Measurements from ENCODE around the gene WDR11.

The WDR11 gene

GRCh38 chr10:120850911-120851865 is at the start of gene WDR11:
Gene WDR11, plus strand, starts transcription at chr10:120851362. Its CDS starts 59 bp downstream, at chr10:120851421.
- no peak for TF ChIP-seq ZNF274 (IDR thresholded peaks at IDR 0.05; ENCODE audit: low read depth, low read length)
- no peak for TF ChIP-seq SUZ12 (IDR thresholded peaks at IDR 0.05; ENCODE audit: extremely low read depth, insufficient read depth, insufficient read length)
- TF ChIP-seq YY1 (IDR thresholded peaks at IDR 0.05; ENCODE audit: insufficient read depth, insufficient read length) = no peak
- peak within 1 kb of the TSS; percentile 86 for H3K4me3 ChIP-seq (ENCODE audit: insufficient read length, low read depth)
- no peaks in the 10 kb centered on the region for H3K9me3 ChIP-seq (ENCODE audit: insufficient read depth, low read length)
- H3K9ac ChIP-seq (ENCODE audit: insufficient read length, low read depth) = peak within 1 kb of the TSS; percentile 90
- H3K27me3 ChIP-seq (ENCODE audit: insufficient read depth, insufficient read length) = no peaks in the 10 kb centered on the region
- H3K36me3 ChIP-seq (ENCODE audit: insufficient read depth, insufficient read length, low read length) = peaks cover 18% of the 10 kb centered on the region
- DNase-seq (ENCODE audit: low read depth, low spot score) = peak; percentile 87
- H3K4me1 ChIP-seq (ENCODE audit: insufficient read depth, insufficient read length) = no peaks in the 10 kb centered on the region

DNA sequence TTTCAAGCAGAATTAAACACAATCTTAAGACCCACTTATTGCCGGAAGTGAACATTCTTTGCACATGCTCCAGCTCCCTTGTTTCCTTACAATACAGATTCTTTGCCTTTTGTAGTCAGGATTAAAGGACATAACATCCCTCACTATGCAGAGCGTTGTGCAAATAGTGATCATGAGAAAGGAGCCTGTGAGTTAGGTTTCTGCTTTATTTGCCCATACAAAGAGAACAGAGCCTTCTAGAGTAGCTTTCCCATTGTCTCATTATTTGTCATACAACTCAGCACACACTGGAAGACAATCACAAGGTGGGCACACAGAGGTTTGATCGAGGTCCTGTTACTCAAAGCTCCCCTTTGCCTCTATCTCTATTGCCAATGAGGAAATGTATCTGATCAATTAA is 48.2 kb upstream of the WDR11 start:
- H3K27me3 ChIP-seq (ENCODE audit: insufficient read depth, insufficient read length) = no peaks in the 10 kb centered on the region
- TF ChIP-seq ZNF274 (IDR thresholded peaks at IDR 0.05; ENCODE audit: low read depth, low read length) (no peak), SUZ12 (IDR thresholded peaks at IDR 0.05; ENCODE audit: extremely low read depth, insufficient read depth, insufficient read length) (no peak), YY1 (IDR thresholded peaks at IDR 0.05; ENCODE audit: insufficient read depth, insufficient read length) (no peak)
- no peak for DNase-seq (ENCODE audit: low read depth, low spot score)
- no peak overlapping the region for H3K9ac ChIP-seq (ENCODE audit: insufficient read length, low read depth)
- peaks cover 7% of the 10 kb centered on the region; the same call in 1 of the 2 replicates for H3K9me3 ChIP-seq (ENCODE audit: insufficient read depth, low read length)
- peaks cover 5% of the 10 kb centered on the region for H3K4me1 ChIP-seq (ENCODE audit: insufficient read depth, insufficient read length)
- no peaks in the 10 kb centered on the region for H3K36me3 ChIP-seq (ENCODE audit: insufficient read depth, insufficient read length, low read length)
- H3K4me3 ChIP-seq (ENCODE audit: insufficient read length, low read depth) = no peak overlapping the region

DNA sequence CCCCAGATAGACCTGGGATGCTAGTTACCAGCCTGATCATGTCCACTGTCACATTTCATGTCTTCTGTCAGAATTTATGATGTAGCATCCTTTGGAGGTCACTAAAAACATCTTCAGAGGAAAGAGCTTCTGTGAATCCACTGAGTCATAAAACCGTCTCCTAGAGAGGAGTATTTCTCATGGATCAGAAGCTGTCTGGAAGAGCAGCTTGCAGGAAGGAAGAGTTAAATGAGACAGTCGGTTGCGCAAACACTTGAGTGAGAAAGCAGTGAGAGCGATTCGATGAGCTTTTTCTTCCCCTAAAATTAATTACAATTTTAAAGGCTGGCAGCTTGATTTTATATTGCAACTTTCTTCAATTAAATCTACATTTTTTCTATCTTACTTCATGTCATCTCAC is 47.2 kb upstream of the WDR11 start:
- H3K9ac ChIP-seq (ENCODE audit: insufficient read length, low read depth) = no peak overlapping the region
- H3K4me3 ChIP-seq (ENCODE audit: insufficient read length, low read depth) = no peak overlapping the region
- no peaks in the 10 kb centered on the region for H3K27me3 ChIP-seq (ENCODE audit: insufficient read depth, insufficient read length)
- no peak for TF ChIP-seq ZNF274 (IDR thresholded peaks at IDR 0.05; ENCODE audit: low read depth, low read length)
- TF ChIP-seq YY1 (IDR thresholded peaks at IDR 0.05; ENCODE audit: insufficient read depth, insufficient read length) = no peak
- TF ChIP-seq SUZ12 (IDR thresholded peaks at IDR 0.05; ENCODE audit: extremely low read depth, insufficient read depth, insufficient read length) = no peak
- peaks cover 5% of the 10 kb centered on the region for H3K4me1 ChIP-seq (ENCODE audit: insufficient read depth, insufficient read length)
- H3K36me3 ChIP-seq (ENCODE audit: insufficient read depth, insufficient read length, low read length) = no peaks in the 10 kb centered on the region
- no peaks in the 10 kb centered on the region for H3K9me3 ChIP-seq (ENCODE audit: insufficient read depth, low read length)
- no peak for DNase-seq (ENCODE audit: low read depth, low spot score)

DNA sequence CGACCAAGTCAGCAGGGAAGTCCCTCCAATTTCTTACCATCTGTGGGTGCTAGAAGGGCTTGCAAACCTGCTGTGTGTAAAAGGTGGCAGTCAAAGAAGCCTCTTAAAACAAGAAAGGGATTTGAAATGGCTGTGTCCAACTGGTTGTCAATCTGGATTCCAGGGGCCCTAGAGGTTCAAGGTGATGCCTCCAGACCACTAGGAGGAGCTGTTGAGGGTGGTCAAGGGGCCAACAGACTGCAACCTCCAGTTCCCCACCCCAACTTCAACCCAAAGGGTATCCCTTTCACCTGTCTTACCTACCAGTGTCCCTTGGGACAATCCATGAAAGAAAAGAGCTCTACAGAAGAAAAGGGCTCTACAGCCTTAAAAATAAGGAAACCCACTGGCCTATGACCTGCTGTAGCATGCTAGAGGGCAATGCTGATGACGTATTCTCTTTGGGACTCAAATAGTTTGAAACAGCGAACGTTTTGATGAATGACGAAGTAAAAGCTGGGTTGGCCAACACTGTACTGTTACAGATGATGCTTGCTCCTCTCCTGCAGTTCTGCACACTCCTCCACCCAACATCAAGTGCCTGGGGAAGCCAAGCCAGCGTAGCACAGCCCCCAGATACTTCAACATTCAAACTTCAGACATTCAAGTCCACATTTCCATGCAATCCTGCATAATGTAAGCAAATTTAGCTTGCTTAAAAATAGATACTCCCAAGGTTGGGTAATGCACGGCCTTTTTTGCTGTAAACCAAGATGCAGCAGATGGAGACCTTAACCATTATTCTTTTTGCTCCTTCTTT is 45.9 kb upstream of the WDR11 start:
- Histone ChIP-seq H3K4me1 (ENCODE audit: insufficient read depth, insufficient read length) (peaks cover 2% of the 10 kb centered on the region), H3K9me3 (ENCODE audit: insufficient read depth, low read length) (no peaks in the 10 kb centered on the region), H3K9ac (ENCODE audit: insufficient read length, low read depth) (no peak overlapping the region), H3K27me3 (ENCODE audit: insufficient read depth, insufficient read length) (no peaks in the 10 kb centered on the region), H3K36me3 (ENCODE audit: insufficient read depth, insufficient read length, low read length) (no peaks in the 10 kb centered on the region), H3K4me3 (ENCODE audit: insufficient read length, low read depth) (no peak overlapping the region)
- no peak for TF ChIP-seq ZNF274 (IDR thresholded peaks at IDR 0.05; ENCODE audit: low read depth, low read length)
- TF ChIP-seq YY1 (IDR thresholded peaks at IDR 0.05; ENCODE audit: insufficient read depth, insufficient read length) = no peak
- TF ChIP-seq SUZ12 (IDR thresholded peaks at IDR 0.05; ENCODE audit: extremely low read depth, insufficient read depth, insufficient read length) = no peak
- DNase-seq (ENCODE audit: low read depth, low spot score) = no peak

- Histone ChIP-seq H3K36me3 (ENCODE audit: insufficient read depth, insufficient read length, low read length) (no peaks in the 10 kb centered on the region), H3K4me3 (ENCODE audit: insufficient read length, low read depth) (no peak overlapping the region), H3K27me3 (ENCODE audit: insufficient read depth, insufficient read length) (no peaks in the 10 kb centered on the region), H3K9me3 (ENCODE audit: insufficient read depth, low read length) (no peaks in the 10 kb centered on the region), H3K4me1 (ENCODE audit: insufficient read depth, insufficient read length) (peaks cover 2% of the 10 kb centered on the region), H3K9ac (ENCODE audit: insufficient read length, low read depth) (no peak overlapping the region)
- no peak for TF ChIP-seq SUZ12 (IDR thresholded peaks at IDR 0.05; ENCODE audit: extremely low read depth, insufficient read depth, insufficient read length)
- no peak for TF ChIP-seq YY1 (IDR thresholded peaks at IDR 0.05; ENCODE audit: insufficient read depth, insufficient read length)
- TF ChIP-seq ZNF274 (IDR thresholded peaks at IDR 0.05; ENCODE audit: low read depth, low read length) = no peak
- DNase-seq (ENCODE audit: low read depth, low spot score) = no peak
Observed at GRCh38 chr10:120806081-120806480, 45.1 kb upstream of the WDR11 start.

DNA sequence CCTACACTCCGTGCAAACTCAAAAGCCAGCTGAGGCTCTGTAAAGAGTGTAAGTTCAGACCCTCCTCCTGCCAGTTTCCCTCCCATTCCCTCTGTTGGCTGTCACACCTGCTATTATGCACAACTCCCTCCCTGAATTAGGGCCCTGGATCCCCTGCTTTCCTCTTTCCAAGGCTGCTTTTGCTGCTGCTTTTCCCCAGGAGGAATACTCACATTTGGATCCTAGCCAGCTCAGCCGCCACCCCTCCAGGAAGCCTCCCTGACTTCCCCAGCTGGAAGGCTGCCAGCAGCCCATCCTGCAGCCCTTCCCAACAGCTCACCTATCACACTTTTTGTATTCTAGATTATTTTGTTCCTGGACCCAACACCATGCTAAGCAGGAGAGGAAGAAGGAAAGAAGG is 40.9 kb upstream of the WDR11 start:
- no peak for DNase-seq (ENCODE audit: low read depth, low spot score)
- peak overlapping the region; percentile 12 for H3K9ac ChIP-seq (ENCODE audit: insufficient read length, low read depth)
- H3K9me3 ChIP-seq (ENCODE audit: insufficient read depth, low read length) = no peaks in the 10 kb centered on the region
- H3K27me3 ChIP-seq (ENCODE audit: insufficient read depth, insufficient read length) = no peaks in the 10 kb centered on the region
- no peak overlapping the region for H3K4me3 ChIP-seq (ENCODE audit: insufficient read length, low read depth)
- TF ChIP-seq ZNF274 (IDR thresholded peaks at IDR 0.05; ENCODE audit: low read depth, low read length) (no peak), SUZ12 (IDR thresholded peaks at IDR 0.05; ENCODE audit: extremely low read depth, insufficient read depth, insufficient read length) (no peak), YY1 (IDR thresholded peaks at IDR 0.05; ENCODE audit: insufficient read depth, insufficient read length) (no peak)
- no peaks in the 10 kb centered on the region for H3K4me1 ChIP-seq (ENCODE audit: insufficient read depth, insufficient read length)
- no peaks in the 10 kb centered on the region for H3K36me3 ChIP-seq (ENCODE audit: insufficient read depth, insufficient read length, low read length)

DNA sequence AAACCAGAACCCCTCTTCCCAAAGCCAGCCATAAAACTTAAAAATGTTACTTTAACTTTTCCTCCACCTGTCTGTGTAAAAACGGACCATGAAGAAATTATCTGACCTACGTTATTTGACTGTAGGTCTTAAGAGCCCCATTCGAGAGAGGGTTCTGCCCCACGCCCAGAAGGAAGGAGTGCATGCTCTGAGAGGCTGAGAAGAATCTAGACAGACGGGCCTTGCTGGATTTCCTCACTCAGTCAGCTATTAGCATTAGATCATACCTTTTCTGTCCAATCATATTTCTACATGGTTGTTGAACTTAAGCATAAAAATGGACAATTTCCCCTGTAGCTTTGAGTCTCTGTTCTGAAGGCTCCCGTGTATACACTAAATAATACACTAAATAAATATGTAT is 38.1 kb upstream of the WDR11 start:
- Histone ChIP-seq H3K36me3 (ENCODE audit: insufficient read depth, insufficient read length, low read length) (no peaks in the 10 kb centered on the region), H3K9me3 (ENCODE audit: insufficient read depth, low read length) (no peaks in the 10 kb centered on the region), H3K27me3 (ENCODE audit: insufficient read depth, insufficient read length) (no peaks in the 10 kb centered on the region), H3K4me1 (ENCODE audit: insufficient read depth, insufficient read length) (no peaks in the 10 kb centered on the region), H3K4me3 (ENCODE audit: insufficient read length, low read depth) (no peak overlapping the region), H3K9ac (ENCODE audit: insufficient read length, low read depth) (no peak overlapping the region)
- TF ChIP-seq ZNF274 (IDR thresholded peaks at IDR 0.05; ENCODE audit: low read depth, low read length) = no peak
- TF ChIP-seq SUZ12 (IDR thresholded peaks at IDR 0.05; ENCODE audit: extremely low read depth, insufficient read depth, insufficient read length) = no peak
- TF ChIP-seq YY1 (IDR thresholded peaks at IDR 0.05; ENCODE audit: insufficient read depth, insufficient read length) = no peak
- DNase-seq (ENCODE audit: low read depth, low spot score) = no peak

Measured in NT2/D1 (cell line).